ENCODE results near the gene KY. TPM values are rescaled to one million over a fixed set of nuclear protein-coding genes. Genes with fewer than 3 reads are reported as not detected.

KY gene
- total and polyA plus RNA-seq, 10 of the 15 experiments (the other 5 are each of a cell fraction or from before 2014, with no cell fraction given): 0.04 to 0.11 TPM; not detected in 8

DNA sequence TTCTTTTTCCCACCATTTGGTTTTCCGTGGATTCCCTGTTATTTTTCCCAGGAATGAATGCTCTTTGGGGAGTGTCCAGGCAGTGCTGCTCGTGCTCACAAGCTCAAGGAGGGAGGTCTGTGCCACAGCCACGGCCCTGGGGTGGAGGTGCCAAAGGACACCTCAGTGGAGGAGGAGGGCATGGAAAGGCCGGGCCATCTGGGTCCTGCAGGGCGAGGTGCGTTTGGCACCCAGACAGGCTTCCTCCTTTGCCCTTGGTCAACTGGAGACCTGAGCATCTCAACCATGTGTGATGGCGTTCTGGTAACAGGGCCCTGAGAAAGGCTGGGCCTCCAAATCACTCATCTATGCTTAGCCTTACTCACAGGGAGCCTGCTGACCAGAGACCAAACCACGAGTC, 25.4 kb downstream of the KY start (continued):
- TF ChIP-seq ZNF217 (IDR thresholded peaks at IDR 0.05): no peak

DNA sequence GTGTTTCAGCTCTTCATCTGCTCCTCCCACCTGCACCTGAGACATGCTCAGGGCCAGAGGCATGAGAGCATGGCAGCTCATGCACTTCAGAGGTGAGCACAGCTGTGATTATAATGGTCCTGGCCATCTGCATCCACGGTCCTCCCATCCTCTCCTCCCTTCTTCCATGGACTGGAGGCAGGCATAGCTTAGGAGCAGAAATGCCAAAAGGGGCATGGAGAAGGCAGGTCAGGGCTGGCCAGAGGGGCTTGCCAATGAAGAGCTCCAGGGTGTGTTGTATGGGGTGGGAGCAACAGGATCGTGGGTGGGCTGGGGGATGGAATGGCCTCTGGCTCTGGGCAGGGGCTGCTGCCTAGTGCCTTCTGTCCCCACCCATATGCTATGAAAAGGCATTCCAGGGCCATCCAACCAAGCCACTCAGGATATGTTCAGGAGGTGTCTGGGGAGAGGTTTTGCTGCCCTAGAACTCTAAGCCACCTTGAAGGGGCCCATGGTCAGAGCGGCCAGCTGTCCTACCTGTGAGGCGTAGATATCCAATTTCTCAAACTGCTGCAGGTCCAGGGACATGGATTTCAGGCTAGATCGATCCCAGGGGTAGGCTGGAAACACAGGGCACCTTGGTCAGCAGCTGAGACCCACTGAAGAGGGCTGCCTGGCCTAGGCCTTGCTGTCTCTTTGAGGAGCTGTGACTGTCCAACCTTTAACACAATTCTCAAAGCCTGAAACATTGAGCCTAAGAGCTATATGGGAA, 26.1 kb downstream of the KY start:
- no peaks in the 10 kb centered on the region for H4K20me1 ChIP-seq (ENCODE audit: control insufficient read depth, insufficient read depth)
- H2AFZ ChIP-seq (ENCODE audit: control insufficient read depth, low read depth, low read length): no peak overlapping the region
- no peak overlapping the region for H3K27ac ChIP-seq (ENCODE audit: control insufficient read depth, insufficient read depth)
- no peak overlapping the region for H3K9ac ChIP-seq (ENCODE audit: control insufficient read depth, insufficient read depth, low read length)
- CTCF ChIA-PET: interaction anchor here (1.3 kb wide), 1 partner anchor 23 kb away, joined by 4 read pairs; no protein-coding TSS in a partner anchor
- H3K27me3 ChIP-seq (replicated peaks in 1 of 2; ENCODE audit: control insufficient read depth in 2 of 2, insufficient read depth in 2 of 2, low read length in 1 of 2): no peaks in the 10 kb centered on the region; a peak in 1 of 4 replicates
- POLR2A ChIA-PET: no interaction called here
- H3K4me2 ChIP-seq (ENCODE audit: control insufficient read depth, insufficient read depth): no peak overlapping the region
- 10% methylated on average over 5 of the region's 5 CpGs for WGBS (ENCODE audit: insufficient coverage, insufficient replicate concordance, low lambda C conversion rate, missing lambda C conversion rate)
- H3K36me3 ChIP-seq (ENCODE audit: control insufficient read depth in 2 of 2, insufficient read depth in 2 of 2, low read length in 1 of 2): no peaks in the 10 kb centered on the region
- FAIRE-seq (no peak), ATAC-seq (no peak), DNase-seq (ENCODE audit: low read depth, low spot score) (no peak)
- intact Hi-C loops (cut with micrococcal nuclease; ENCODE audit: unreplicated experiment) (no loop called here), in situ Hi-C loops (cut with MboI) (no loop called here)
- no peaks in the 10 kb centered on the region; the same call in 2 of the 3 replicates for H3K9me3 ChIP-seq (replicated peaks; ENCODE audit: control insufficient read depth, insufficient read depth, low read length)
- H3K4me1 ChIP-seq (ENCODE audit: control insufficient read depth, insufficient read depth, low read length): no peaks in the 10 kb centered on the region
- SMC1A ChIA-PET (ENCODE audit: uncharacterized antibody, unreplicated experiment): no interaction called here
- H3K4me3 ChIP-seq: no peak overlapping the region
- TF ChIP-seq, protein P1, sequence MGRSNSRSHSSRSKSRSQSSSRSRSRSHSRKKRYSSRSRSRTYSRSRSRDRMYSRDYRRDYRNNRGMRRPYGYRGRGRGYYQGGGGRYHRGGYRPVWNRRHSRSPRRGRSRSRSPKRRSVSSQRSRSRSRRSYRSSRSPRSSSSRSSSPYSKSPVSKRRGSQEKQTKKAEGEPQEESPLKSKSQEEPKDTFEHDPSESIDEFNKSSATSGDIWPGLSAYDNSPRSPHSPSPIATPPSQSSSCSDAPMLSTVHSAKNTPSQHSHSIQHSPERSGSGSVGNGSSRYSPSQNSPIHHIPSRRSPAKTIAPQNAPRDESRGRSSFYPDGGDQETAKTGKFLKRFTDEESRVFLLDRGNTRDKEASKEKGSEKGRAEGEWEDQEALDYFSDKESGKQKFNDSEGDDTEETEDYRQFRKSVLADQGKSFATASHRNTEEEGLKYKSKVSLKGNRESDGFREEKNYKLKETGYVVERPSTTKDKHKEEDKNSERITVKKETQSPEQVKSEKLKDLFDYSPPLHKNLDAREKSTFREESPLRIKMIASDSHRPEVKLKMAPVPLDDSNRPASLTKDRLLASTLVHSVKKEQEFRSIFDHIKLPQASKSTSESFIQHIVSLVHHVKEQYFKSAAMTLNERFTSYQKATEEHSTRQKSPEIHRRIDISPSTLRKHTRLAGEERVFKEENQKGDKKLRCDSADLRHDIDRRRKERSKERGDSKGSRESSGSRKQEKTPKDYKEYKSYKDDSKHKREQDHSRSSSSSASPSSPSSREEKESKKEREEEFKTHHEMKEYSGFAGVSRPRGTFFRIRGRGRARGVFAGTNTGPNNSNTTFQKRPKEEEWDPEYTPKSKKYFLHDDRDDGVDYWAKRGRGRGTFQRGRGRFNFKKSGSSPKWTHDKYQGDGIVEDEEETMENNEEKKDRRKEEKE (IDR thresholded peaks at IDR 0.05): no peak
- TF ChIP-seq, protein P2, sequence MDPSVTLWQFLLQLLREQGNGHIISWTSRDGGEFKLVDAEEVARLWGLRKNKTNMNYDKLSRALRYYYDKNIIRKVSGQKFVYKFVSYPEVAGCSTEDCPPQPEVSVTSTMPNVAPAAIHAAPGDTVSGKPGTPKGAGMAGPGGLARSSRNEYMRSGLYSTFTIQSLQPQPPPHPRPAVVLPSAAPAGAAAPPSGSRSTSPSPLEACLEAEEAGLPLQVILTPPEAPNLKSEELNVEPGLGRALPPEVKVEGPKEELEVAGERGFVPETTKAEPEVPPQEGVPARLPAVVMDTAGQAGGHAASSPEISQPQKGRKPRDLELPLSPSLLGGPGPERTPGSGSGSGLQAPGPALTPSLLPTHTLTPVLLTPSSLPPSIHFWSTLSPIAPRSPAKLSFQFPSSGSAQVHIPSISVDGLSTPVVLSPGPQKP (IDR thresholded peaks at IDR 0.05; ENCODE audit: low read depth, low read length): no peak
- TF ChIP-seq MYB (IDR thresholded peaks at IDR 0.05; ENCODE audit: borderline replicate concordance, low read depth, low read length) (no peak), MXI1 (IDR thresholded peaks at IDR 0.05; ENCODE audit: low read depth, low read length) (no peak), RB1 (IDR thresholded peaks at IDR 0.05; ENCODE audit: borderline replicate concordance) (no peak)
- TF ChIP-seq, protein P3, sequence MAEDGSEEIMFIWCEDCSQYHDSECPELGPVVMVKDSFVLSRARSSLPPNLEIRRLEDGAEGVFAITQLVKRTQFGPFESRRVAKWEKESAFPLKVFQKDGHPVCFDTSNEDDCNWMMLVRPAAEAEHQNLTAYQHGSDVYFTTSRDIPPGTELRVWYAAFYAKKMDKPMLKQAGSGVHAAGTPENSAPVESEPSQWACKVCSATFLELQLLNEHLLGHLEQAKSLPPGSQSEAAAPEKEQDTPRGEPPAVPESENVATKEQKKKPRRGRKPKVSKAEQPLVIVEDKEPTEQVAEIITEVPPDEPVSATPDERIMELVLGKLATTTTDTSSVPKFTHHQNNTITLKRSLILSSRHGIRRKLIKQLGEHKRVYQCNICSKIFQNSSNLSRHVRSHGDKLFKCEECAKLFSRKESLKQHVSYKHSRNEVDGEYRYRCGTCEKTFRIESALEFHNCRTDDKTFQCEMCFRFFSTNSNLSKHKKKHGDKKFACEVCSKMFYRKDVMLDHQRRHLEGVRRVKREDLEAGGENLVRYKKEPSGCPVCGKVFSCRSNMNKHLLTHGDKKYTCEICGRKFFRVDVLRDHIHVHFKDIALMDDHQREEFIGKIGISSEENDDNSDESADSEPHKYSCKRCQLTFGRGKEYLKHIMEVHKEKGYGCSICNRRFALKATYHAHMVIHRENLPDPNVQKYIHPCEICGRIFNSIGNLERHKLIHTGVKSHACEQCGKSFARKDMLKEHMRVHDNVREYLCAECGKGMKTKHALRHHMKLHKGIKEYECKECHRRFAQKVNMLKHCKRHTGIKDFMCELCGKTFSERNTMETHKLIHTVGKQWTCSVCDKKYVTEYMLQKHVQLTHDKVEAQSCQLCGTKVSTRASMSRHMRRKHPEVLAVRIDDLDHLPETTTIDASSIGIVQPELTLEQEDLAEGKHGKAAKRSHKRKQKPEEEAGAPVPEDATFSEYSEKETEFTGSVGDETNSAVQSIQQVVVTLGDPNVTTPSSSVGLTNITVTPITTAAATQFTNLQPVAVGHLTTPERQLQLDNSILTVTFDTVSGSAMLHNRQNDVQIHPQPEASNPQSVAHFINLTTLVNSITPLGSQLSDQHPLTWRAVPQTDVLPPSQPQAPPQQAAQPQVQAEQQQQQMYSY (CRISPR knock-in tag; IDR thresholded peaks at IDR 0.05): no peak
- TF ChIP-seq, protein P4, sequence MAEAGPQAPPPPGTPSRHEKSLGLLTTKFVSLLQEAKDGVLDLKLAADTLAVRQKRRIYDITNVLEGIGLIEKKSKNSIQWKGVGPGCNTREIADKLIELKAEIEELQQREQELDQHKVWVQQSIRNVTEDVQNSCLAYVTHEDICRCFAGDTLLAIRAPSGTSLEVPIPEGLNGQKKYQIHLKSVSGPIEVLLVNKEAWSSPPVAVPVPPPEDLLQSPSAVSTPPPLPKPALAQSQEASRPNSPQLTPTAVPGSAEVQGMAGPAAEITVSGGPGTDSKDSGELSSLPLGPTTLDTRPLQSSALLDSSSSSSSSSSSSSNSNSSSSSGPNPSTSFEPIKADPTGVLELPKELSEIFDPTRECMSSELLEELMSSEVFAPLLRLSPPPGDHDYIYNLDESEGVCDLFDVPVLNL (IDR thresholded peaks at IDR 0.05; ENCODE audit: low read depth, low read length): no peak
- RAD21 ChIA-PET (ENCODE audit: unreplicated experiment): no interaction called here
- H3K79me2 ChIP-seq (ENCODE audit: control insufficient read depth, insufficient read depth, low read length): no peaks in the 10 kb centered on the region
- no TSS peak for BruUV-seq (replicated peaks)
